Right lobe of liver (tissue), 4 donors: ENCODE data around the gene EIPR1.

Source experiments
- CTCF ChIP-seq, 4 donors: fragments of 200-600 bp in 3 of 4; fragments of 450-650 bp in 1 of 4; IDR thresholded peaks; one replicate each; pipeline versions ENCODE4 v1.5.1 to v1.8.0; 2016 to 2022; ENCODE audit warnings: antibody characterized with exemption in 4 of 4, mild to moderate bottlenecking in 2 of 4
- POLR2A ChIP-seq: fragments of 450-650 bp; IDR thresholded peaks from one replicate; pipeline ENCODE4 v1.6.1; 2017; ENCODE audit warnings: antibody characterized with exemption, mild to moderate bottlenecking
- donor health status: DM: no; HTN: no; CAD: no.
- donor health status: DM: no; HTN: no; CAD: no.
- donor health status: DM: no; HTN: yes; CAD: no.

- no peak for TF ChIP-seq CTCF (IDR thresholded peaks at IDR 0.05)
- no peak for TF ChIP-seq POLR2A
These were observed 237.7 kb downstream of the EIPR1 start for GRCh38 chr2:3139906-3140305.
